Suppressor macrophage (primary cell): ENCODE results near the gene UMODL1.

Source experiments
- DNase-seq, 4 experiments: peaks; one replicate each; pipeline ENCODE4 v3.0.0-alpha.2; 2020 to 2022

Gene UMODL1

DNA sequence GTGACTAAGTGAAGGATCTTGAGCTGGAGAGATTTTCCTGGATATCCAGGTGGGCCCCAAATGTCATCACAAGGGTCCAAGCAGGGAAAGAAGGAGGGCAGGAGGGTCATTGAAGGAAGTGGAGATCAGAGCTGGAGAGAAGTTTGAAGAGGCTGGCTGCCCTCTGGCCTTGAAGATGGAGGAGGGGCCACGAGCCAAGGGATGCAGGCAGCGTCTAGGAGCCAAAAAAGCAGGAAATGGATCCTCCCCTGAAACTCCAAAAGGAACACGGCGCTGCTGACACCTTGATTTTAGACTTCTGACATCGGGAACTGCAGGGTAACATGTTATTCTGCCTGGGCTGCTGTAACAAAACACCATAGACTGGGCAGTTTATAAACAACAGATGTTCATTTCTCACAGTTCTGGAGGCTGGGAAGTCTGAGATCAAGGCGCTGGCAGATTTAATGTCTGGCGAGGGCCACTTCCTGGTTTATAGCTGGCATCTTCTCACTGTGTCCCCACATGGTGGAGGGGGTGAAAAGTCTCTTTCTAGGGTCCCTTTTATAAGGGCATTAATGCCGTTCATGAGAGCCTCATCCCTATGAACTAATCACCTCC is 32.2 kb upstream of the UMODL1 start:
- DNase-seq, result no peak

GRCh38 chr21:42039470-42039901 is 31.6 kb upstream of the UMODL1 start:
- peak in 3 of 4 experiments; percentile 13 to 15 (median 14) for DNase-seq

DNA sequence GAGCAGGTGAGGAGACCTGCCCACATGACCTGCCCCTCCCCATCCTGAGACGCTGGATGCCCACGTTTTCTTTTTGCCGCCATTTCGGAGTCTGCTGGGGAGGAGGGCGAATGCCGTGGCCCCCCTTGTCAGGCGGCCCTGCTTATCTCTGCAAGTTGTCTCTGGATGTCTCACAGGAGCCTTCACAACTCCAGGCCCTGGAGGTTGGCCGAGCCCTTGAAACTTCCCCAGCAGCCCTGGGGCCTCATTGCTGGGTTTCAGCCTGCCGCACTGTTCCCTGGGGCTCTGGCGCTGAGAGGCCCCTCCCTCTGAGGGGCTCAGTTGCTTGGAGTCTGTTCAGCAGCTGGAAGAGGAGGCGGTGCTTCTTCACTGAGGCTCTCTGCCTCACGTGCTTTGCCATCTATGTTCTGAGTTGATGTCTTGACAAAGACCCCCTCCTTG is 31.2 kb upstream of the UMODL1 start:
- DNase-seq, result no peak

DNA sequence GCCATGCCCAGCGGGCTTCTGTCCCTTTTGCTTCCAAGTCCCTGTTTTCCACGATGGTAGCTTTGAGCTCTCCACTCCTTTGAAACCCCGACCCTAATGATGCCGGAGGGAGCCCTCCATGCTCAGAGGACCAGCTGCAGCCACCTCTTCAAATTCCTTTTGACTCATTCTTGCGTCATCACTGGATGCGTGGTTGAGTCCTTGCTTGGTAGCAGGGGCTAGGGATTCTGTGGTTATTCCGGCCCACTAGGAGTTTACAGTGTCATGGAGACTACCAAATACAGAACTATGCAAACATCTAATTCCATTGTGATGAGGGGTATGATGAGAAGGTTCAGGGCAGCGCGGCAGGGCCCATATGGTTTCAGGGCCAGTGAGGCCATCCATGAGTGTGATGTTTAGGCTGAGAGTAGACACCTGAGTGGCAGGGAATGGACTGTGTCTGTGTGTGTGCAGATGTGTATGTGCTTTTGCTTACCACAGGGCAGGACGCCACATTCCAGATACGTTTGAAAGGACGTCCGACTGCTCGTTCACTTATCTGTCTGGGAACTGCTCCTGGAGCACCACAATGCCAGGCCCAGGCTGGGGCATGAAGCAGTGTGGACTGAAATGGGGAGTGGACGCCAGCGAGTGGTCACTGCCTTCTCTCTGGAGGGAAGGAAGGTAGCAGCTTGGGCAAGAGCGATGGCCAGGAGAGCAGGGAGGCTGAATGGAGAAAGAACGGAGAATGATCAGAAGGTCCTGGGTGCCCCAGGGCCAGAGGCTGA is 30.5 kb upstream of the UMODL1 start:
- peak in 3 of 4 experiments; percentile 20 to 27 (median 21) for DNase-seq

DNA sequence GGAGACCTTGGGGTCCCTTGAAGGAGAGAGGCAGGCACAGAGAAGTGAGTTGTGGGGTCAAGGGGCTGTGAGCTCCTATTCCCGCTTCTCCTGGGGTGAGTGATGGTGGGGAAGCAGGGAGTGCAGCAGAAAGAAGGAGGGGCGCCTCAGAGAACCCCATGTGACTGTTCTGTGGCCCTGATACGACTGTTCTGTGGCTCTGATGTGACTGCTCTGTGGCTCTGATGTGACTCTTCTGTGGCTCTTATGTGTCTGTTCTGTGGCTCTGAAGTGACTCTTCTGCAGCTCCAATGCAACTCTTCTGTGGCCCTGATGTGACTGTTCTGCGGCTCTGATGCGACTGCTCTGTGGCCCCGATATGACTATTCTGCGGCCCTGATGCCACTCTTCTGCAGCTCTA is 29.9 kb upstream of the UMODL1 start:
- DNase-seq, result no peak

DNA sequence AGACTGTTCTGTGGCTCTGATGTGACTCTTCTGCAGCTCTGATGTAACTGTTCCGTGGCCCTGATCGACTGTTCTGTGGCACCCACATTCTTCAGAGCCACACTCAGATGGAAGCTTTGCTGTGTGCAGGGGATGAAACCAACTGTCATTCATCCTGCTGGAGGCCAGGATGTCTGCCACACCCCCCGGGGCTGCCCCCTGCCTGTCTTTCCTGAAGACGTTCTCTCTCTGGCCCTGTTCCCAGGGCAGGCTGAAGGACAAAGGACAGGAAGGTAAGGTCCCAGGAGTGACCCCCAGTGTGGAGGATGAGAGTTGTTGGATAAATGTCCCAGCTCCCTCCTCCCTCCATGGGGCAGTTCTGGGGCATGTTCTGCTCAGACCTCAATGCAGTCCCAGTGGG is 29.4 kb upstream of the UMODL1 start:
- DNase-seq, result no peak

- DNase-seq, result no peak
Observed at GRCh38 chr21:42042651-42043050, 28.5 kb upstream of the UMODL1 start.

GRCh38 chr21:42043201-42043895 is 27.8 kb upstream of the UMODL1 start:
- DNase-seq, result no peak

GRCh38 chr21:42043961-42044360 is 27.2 kb upstream of the UMODL1 start:
- no peak for DNase-seq

DNA sequence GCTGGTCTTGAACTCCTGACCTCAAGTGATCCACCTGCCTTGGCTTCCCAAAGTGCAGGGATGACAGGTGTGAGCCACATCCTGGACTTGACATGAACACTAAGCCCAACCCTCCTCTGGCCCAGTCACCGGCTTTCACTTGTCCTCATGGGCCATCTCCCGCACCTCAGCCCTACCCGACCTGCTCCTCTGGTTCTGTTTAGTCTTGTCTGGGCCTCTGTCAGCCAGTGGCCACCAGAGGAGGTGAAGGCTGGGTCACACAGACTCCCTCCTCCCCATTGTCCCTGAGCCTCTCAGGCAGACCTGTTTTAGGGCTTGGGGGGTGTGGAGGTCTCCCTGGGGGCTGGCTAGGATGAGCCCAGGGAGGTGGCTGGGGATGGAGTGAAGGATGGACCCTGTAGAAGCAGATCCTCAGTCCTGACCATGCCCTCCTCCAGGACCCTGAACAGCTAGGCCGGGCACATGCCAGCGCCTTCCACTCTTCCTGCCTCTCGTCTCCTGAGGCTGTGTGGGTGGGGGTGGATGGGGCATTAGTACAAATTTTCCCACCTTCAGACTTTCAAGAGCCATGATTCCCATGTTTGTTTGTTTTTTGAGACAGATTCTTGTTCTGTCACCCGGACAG is 26.1 kb upstream of the UMODL1 start:
- no peak for DNase-seq

DNA sequence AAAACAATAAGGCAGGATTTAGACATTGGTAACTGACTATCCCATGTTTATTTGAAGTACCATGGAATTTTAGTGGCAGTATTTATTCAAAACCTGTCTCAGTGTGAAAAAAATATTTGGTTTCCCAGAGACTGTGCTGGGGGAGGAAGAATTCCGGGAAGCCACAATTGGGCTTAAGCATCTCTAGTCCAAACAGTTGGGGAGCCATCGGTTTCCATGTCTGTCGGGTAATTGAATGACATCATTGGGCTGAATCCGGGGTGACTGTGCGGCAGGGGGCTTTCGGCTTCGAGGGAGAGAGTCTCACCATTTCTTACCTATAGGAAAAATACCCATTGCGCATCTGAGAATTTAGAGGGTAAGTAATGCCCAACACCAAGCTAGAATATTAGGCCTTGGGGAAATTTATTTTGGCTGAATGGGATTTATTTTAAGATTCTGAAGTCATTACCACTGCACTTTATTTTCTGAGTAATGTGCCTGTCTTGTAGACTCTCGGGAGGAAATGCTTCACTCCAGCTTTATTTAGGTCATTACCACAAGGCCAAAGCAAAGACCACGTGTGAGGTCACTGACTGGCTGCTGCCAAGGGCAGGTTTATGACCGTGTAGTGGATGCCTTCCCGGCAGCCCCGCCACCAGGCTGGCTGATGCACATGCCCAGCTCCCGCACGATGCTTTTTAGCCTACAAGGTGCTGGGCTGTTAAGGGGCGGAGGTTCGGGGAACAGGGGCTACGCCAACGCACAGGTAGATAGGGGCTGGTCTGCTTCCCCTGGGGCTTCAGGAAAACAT is 23.1 kb upstream of the UMODL1 start:
- peak in 3 of 4 experiments; percentile 10 to 45 (median 19) for DNase-seq

DNA sequence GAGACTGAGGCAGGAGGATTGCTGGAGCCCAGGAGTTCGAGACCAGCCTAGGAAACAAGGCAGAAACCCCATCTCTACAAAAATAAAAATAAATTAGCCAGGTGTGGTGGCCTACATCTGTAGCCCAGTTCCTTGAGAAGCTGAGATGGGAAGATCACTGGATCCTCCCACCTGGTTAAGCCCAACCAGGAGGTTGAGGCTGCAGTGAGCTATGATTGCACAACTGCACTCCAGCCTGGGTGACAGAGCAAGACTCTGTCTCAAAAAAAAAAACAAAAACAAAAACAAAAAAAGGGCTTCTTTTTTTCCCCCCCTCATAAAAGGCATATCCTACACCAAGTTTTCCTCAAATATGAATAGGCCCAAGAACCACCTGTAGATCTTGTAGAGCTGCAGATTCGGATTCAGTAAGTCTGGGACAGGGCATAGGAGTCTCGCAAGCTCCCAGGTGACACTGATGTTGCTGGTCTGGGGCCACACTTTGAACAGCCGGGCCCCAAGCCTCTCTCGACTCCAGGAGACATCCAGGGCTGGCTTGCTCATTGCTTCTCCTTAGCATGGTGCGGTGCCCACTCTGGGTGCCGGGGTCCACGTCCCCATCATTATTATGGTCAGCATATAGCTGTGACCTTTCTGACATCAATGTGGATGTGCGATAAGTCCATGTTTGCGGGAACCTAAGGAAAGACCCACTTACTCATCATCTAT is 22.1 kb upstream of the UMODL1 start:
- no peak for DNase-seq

DNA sequence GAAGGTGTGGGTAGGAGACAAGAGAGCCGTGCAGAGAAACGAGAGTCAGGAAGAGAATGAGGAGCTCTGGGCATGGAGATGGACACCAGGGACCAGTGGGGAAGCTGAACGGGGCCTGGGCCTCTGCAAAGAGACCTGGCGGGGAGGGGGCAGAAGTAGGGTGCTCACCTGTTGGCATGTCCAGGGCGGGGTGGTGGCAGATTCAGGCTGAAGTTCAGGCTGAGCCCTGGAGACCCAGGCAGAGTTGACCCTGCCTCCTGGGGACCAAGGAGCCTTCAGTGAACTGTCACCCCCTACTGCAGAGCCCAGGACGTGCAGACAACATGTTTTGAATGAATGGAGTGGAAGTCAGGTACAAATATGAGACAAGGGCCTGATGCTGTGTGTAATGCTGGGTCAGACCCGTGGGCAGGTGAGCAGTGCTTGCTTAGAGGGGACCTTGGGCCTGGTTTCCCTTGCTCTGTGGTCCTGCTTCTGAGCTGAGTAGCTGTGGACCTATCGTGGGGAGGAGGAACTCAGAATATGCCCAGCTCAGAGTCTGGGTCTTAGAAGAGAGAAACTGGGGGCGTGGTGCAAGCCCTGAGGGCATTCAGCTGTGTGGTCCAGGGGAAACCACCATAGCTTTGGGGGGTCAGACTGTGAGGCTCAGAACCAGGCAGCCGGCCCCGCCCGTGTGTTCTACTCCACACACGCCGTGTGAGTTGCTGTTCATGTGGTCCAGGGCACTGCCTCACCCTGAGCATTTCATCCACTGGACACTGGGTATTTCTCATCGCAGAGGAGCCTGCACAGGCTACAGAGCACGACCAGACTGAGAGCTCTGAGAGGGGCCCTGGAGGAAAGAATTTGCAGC is 21.3 kb upstream of the UMODL1 start:
- no peak for DNase-seq

DNA sequence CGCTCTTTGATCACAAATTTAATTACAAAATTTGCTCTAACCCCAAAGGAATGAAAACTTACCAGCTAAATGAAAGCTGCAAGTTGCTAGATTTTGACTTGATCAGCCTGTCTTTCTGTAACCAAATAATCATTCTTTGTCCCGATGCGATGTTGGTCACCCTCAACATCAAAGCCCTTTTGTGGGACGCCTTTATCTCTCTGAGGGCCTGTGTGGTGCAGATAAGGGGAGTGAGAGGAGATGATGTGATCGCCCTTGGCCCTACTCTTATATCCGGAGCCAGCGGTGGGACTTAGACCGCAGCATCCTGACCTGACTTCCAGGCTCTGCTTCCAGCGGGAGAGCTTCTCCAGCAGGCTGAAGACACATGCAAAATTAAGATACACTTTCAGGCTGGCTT is 19.3 kb upstream of the UMODL1 start:
- DNase-seq, result no peak

DNA sequence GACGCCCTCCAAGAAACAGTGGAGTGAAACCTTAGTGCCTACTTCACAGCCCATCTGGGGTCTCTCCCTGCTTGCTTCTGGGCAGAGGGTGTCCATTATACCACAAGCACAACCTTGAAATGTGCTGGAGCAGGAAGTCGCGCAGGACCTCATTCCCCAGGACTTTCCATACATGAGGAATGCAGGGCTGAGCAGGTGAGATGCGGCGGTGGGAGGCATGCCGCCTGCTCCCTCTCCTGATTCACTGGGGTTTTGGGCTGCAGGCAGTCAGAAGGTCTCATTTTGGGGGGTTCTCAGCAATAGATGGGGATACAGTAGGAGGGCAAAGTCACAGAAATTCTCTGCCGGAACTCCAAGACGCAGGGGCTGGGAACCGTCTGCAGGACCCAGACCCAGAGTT is 15.7 kb upstream of the UMODL1 start:
- DNase-seq, result no peak

- no peak for DNase-seq
Observed at GRCh38 chr21:42056468-42056867, 14.6 kb upstream of the UMODL1 start.

DNA sequence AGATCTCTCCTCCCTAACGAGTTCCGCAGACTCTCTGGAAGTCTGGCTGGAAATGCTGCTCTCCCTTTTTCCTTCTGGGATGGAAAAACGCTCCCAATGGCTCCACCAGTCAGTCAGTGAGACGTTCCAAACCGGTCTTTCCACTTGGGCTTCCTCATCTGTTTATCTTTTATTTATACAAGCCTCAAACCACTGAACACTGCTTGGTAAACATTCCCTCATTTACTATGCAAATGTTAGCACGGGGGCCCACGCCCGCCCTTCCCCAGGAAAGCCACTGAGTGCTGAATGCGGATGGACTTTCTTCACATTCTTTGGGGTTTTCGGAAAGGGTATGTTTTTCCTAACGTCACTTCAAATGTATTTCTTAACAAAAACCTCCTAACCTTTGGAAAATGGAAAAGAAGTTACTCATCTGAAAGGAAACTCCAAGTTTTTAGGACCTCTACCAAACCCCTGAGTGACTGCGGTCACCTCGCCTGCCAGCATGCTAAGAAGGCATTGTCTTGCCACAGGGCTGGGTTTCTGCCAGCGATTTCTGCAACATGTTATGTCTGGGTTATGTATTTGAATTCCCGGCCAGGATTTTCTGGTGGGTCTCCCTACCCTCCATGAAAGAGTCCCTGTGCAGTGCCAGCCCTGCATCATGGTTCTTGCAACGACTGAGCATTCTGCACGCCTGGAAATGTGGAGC is 14.0 kb upstream of the UMODL1 start:
- no peak for DNase-seq

DNA sequence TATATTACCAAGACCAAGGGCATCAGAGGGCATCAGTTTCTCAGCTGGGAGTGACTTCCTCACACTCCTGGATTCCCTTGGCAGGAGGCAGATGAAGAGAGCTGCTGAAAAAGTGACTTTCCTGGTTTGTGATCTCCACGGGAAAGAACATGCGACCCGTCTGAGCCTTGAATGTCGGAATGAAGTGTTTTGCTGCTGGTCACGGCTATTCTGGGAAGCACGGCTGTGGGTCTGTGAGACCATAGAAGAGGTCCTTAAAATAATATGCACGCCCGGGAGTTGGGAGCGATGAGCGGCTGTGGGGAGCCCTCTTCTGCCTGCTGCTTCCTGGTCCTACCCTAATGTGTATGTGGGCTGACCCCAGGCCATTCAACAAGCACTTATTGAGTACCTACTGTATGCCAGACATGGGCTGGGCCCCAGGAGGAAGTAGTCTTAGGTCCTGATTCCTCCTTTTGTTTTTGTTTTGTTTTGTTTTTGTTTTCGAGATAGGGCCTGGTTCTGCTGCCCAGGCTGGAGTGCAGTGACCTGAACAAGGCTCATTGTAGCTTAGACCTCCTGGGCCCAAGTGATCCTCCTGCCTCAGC is 13.2 kb upstream of the UMODL1 start:
- peak in 2 of 4 experiments; percentile 21 to 30 for DNase-seq

DNA sequence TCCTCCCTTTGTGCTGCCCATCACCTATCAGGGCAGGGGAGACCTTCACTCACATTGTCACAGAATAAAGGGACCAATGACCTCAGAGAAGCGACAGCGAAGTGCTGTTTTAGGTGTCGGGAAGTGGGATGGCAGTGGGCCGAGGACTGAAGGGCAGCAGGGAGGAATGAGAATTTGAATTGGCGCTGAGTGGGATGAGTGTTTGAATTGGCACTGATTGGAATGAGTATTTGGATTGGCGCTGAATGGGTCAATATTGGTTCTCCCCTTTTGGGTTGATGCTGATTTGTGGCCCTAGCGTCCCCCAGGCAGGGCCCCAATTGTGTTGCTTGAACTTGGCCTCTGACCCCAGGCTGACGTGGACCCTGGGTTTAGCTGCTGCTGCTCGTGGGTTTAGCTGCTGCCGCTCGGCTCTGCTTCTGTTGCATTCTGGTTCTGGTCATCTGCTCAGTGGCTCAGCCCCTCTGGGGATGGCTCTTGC is 12.4 kb upstream of the UMODL1 start:
- DNase-seq, result no peak

DNA sequence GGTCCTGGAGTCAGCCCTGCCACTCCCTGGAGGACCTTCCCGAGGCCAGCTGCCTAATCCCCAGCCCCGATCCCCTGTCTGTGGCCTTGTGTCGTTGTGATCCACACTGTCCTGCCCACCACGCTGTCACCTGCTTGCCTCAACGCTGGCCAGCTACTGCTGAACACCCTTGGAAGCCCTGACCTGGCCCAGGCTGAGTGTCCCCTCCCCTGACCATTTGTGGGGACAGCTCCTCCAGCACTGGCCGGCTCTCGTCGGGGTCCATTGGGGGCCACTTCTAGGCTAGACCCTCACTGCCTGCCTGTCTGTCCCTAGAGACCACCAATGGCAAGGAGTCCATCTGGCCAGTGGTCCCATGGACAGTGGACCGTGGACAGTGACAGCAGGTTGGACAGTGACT is 12.0 kb upstream of the UMODL1 start:
- DNase-seq, result no peak
